ENCODE data around the gene TENM3.
"Not testable (repeated sequence)": the region's sequence is repeated elsewhere in the genome, so short reads cannot be mapped to it uniquely, and the experiment has no call there.

Gene TENM3

GRCh38 chr4:182382941-182383340 is 139.7 kb downstream of the TENM3 start:
- DNase-seq (ENCODE audit: low read depth): no peak
- H3K4me3 ChIP-seq (ENCODE audit: low read depth, low read length): no peak overlapping the region
- TF ChIP-seq CTCF (conservative IDR thresholded peaks at IDR 0.05; ENCODE audit: low read depth, low read length): no peak

- no peak for TF ChIP-seq CTCF (conservative IDR thresholded peaks at IDR 0.05; ENCODE audit: low read depth, low read length)
- H3K4me3 ChIP-seq (ENCODE audit: low read depth, low read length): no peak overlapping the region
- DNase-seq (ENCODE audit: low read depth): peak; percentile 31
Measured at GRCh38 chr4:182384631-182385091, 141.5 kb downstream of the TENM3 start.

- TF ChIP-seq CTCF (conservative IDR thresholded peaks at IDR 0.05; ENCODE audit: low read depth, low read length): no peak
- DNase-seq (ENCODE audit: low read depth): no peak
- no peak overlapping the region for H3K4me3 ChIP-seq (ENCODE audit: low read depth, low read length)
Measured at GRCh38 chr4:182385897-182386296, 142.7 kb downstream of the TENM3 start.

- H3K4me3 ChIP-seq (ENCODE audit: low read depth, low read length); DNase-seq (ENCODE audit: low read depth): not testable (repeated sequence)
Measured at GRCh38 chr4:182386576-182386975, 143.4 kb downstream of the TENM3 start.

GRCh38 chr4:182391111-182391684 is 148.0 kb downstream of the TENM3 start:
- TF ChIP-seq CTCF (conservative IDR thresholded peaks at IDR 0.05; ENCODE audit: low read depth, low read length): no peak
- DNase-seq (ENCODE audit: low read depth): no peak
- H3K4me3 ChIP-seq (ENCODE audit: low read depth, low read length): no peak overlapping the region

- no peak for TF ChIP-seq CTCF (conservative IDR thresholded peaks at IDR 0.05; ENCODE audit: low read depth, low read length)
- DNase-seq (ENCODE audit: low read depth): no peak
- H3K4me3 ChIP-seq (ENCODE audit: low read depth, low read length): no peak overlapping the region
Measured at GRCh38 chr4:182394181-182394580, 151.0 kb downstream of the TENM3 start.

- no peak overlapping the region for H3K4me3 ChIP-seq (ENCODE audit: low read depth, low read length)
- no peak for TF ChIP-seq CTCF (conservative IDR thresholded peaks at IDR 0.05; ENCODE audit: low read depth, low read length)
- no peak for DNase-seq (ENCODE audit: low read depth)
Measured at GRCh38 chr4:182400081-182400480, 156.9 kb downstream of the TENM3 start.

All from choroid plexus epithelial cell (primary cell).